OCI-LY3 (cell line): ENCODE measurements around the gene ELF5.

Experiments used
- H2AFZ ChIP-seq: fragments of 200-600, 300-600 bp; shearing (Covaris generic); 2 replicates; pipeline ENCODE4 v1.6.0; 2014; ENCODE audit warnings: antibody characterized with exemption, low read depth, low read length
- H3K27ac ChIP-seq: fragments of 200-600, 300-600 bp; sonication (generic); 2 replicates; pipeline ENCODE4 v1.5.1; 2014; ENCODE audit warnings: mild to moderate bottlenecking, low read length, moderate library complexity, mixed read lengths
- H3K27me3 ChIP-seq: fragments of 200-600, 300-600 bp; sonication (generic); 2 replicates; pipeline ENCODE4 v1.6.1; 2014; ENCODE audit warnings: low read depth, low read length, mixed read lengths
- H3K36me3 ChIP-seq: fragments of 200-600, 300-600 bp; sonication (generic); replicated peaks from 2 replicates; pipeline ENCODE3; 2014; ENCODE audit warnings: low read depth, low read length, mixed read lengths
- H3K4me1 ChIP-seq: fragments of 300-600, 200-600 bp; sonication (generic); 2 replicates; pipeline ENCODE4 v1.6.1; 2014; ENCODE audit warnings: low read length, mixed read lengths
- H3K4me2 ChIP-seq: fragments of 200-600, 300-600 bp; sonication (generic); 2 replicates; pipeline ENCODE4 v1.6.1; 2014; ENCODE audit warnings: low read length, mixed read lengths
- H3K4me3 ChIP-seq: fragments of 300-600, 200-600 bp; sonication (generic); 2 replicates; pipeline ENCODE4 v1.5.1; 2014; ENCODE audit warnings: antibody characterized with exemption, mild to moderate bottlenecking, low read length, moderate library complexity
- H3K79me2 ChIP-seq: fragments of 300-600, 200-600 bp; shearing (Covaris generic); 2 replicates; pipeline ENCODE4 v1.6.1; 2014; ENCODE audit warnings: mild to moderate bottlenecking, low read length, mixed read lengths
- H3K9ac ChIP-seq: fragments of 300-600, 200-600 bp; shearing (Covaris generic); 2 replicates; pipeline ENCODE4 v1.6.0; 2014; ENCODE audit warnings: mild to moderate bottlenecking, low read length, moderate library complexity
- H3K9me3 ChIP-seq: fragments of 200-600, 300-600 bp; shearing (Covaris generic); 2 replicates; pipeline ENCODE4 v1.6.1; 2014; ENCODE audit warnings: low read length, mixed read lengths; ENCODE audit not compliant: insufficient read depth
- H4K20me1 ChIP-seq: fragments of 200-600, 300-600 bp; sonication (generic); 2 replicates; pipeline ENCODE4 v1.6.1; 2016; ENCODE audit warnings: low read length, mixed read lengths; ENCODE audit not compliant: insufficient read depth
- EZH2phosphoT487 ChIP-seq: fragments of 200-600 bp; shearing (Covaris generic); IDR thresholded peaks from 2 replicates; pipeline ENCODE4 v1.6.1; 2018; ENCODE audit warnings: antibody characterized with exemption, mixed run types, low read depth
- TF ChIP-seq, protein P1 (sequence below): fragments of 200-600, 300-600 bp; sonication (generic); IDR thresholded peaks from 2 replicates; pipeline ENCODE4 v1.5.1; 2014; ENCODE audit warnings: antibody characterized with exemption, low read length, low read depth

ELF5 gene

DNA sequence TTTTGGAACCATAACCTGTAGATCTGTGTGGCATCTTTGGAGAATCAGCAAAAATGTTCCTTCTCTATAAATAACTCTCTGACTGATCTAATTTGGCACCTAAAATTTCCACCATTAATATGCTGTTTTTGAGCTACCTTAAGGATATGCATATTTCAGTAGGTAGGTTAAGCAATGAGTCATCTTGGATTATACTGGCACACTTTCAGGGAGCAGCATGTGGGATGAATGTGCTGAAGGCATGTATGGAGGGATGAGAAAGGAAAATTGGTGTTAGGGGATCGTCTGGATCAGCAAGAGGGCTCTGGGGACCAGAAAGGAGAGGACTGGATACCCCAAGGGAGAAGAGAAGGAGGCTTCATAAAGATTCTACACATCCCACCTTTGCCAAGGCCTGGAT lies 44.6 kb upstream of the ELF5 start:
- TF ChIP-seq EZH2phosphoT487 = no peak
- TF ChIP-seq, protein P1, sequence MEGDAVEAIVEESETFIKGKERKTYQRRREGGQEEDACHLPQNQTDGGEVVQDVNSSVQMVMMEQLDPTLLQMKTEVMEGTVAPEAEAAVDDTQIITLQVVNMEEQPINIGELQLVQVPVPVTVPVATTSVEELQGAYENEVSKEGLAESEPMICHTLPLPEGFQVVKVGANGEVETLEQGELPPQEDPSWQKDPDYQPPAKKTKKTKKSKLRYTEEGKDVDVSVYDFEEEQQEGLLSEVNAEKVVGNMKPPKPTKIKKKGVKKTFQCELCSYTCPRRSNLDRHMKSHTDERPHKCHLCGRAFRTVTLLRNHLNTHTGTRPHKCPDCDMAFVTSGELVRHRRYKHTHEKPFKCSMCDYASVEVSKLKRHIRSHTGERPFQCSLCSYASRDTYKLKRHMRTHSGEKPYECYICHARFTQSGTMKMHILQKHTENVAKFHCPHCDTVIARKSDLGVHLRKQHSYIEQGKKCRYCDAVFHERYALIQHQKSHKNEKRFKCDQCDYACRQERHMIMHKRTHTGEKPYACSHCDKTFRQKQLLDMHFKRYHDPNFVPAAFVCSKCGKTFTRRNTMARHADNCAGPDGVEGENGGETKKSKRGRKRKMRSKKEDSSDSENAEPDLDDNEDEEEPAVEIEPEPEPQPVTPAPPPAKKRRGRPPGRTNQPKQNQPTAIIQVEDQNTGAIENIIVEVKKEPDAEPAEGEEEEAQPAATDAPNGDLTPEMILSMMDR = no peak
- no peak overlapping the region for H3K4me2 ChIP-seq
- no peak overlapping the region for H3K4me3 ChIP-seq
- no peaks in the 10 kb centered on the region for H3K79me2 ChIP-seq
- no peak overlapping the region for H2AFZ ChIP-seq
- no peaks in the 10 kb centered on the region; the same call in 1 of the 2 replicates for H3K4me1 ChIP-seq
- no peaks in the 10 kb centered on the region for H4K20me1 ChIP-seq
- peaks cover 58% of the 10 kb centered on the region for H3K27me3 ChIP-seq
- no peak overlapping the region for H3K27ac ChIP-seq
- no peaks in the 10 kb centered on the region for H3K36me3 ChIP-seq
- H3K9ac ChIP-seq = no peak overlapping the region
- H3K9me3 ChIP-seq = no peaks in the 10 kb centered on the region

DNA sequence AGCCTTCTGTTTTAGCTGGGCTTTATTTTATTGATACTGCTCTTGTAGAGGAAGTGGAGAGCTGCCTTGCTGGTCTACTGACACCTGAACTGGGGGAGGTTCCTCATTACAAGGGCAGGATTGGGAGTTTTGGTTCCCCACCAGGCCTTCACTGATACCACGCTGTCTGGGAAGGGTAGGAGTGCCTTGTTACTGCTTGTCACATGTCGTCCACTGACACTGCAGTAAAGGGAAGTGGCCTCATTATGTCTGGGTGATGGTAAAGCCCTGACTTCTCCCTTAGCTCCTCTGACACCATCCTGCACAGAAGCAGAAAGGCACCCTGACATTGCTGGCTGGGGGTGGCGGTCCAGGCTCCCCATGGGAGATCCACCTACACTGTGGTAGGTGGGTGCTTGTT lies 38.7 kb upstream of the ELF5 start:
- Histone ChIP-seq H3K27me3 (peaks cover 14% of the 10 kb centered on the region; the same call in 1 of the 2 replicates), H3K36me3 (no peaks in the 10 kb centered on the region), H2AFZ (no peak overlapping the region), H4K20me1 (no peaks in the 10 kb centered on the region), H3K4me3 (no peak overlapping the region), H3K4me1 (peaks cover 13% of the 10 kb centered on the region), H3K79me2 (no peaks in the 10 kb centered on the region), H3K9me3 (no peaks in the 10 kb centered on the region), H3K27ac (no peak overlapping the region), H3K9ac (no peak overlapping the region), H3K4me2 (peak overlapping the region; percentile 20)
- no peak for TF ChIP-seq EZH2phosphoT487
- TF ChIP-seq, protein P1 = no peak

DNA sequence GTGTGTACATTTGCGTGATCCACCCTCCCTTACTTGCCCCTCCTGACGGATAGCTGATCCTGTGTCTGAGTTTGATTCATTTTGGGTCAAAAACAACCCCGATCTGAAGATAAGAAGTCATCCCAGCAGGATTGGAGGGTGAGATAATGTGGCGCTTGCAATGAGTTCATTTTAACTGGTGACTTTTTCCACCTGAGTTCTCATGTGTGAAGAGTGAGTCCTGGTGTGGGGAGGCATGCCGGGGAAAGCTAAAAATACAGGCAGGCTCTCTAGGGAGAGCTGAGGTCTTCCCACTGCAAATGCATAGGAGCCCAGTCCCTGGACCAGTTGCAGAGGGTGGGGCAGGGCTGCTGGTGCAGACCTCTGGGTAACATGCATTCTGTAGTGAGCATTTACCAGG lies 35.7 kb upstream of the ELF5 start:
- Histone ChIP-seq H4K20me1 (no peaks in the 10 kb centered on the region), H3K36me3 (no peaks in the 10 kb centered on the region), H3K4me1 (peaks cover 13% of the 10 kb centered on the region), H3K79me2 (no peaks in the 10 kb centered on the region), H3K9ac (no peak overlapping the region), H3K27me3 (peaks cover 18% of the 10 kb centered on the region; the same call in 1 of the 2 replicates), H2AFZ (no peak overlapping the region), H3K27ac (no peak overlapping the region), H3K9me3 (no peaks in the 10 kb centered on the region), H3K4me3 (no peak overlapping the region), H3K4me2 (no peak overlapping the region)
- TF ChIP-seq, protein P1 = no peak
- TF ChIP-seq EZH2phosphoT487 = no peak

DNA sequence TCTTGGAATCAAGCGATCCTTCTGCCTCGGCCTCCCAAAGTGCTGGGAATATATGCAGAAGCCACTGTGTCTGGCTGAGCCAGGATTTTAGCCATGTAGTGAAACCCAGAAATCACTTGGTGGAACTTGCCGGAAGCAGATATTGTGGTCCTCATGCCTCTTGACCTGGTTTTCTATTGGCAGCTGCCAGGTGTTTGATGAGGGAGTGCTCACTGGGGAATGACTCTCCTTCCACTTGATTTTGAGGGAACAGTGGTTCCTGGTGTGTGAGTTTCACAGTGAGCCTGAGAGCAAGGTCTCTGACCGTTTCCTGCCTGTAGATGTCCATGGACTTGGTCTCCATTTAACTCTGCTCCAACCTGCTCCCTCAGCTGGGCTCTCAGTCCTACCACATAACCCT lies 34.7 kb upstream of the ELF5 start:
- no peak overlapping the region for H3K9ac ChIP-seq
- 0 out of 2 replicates have a peak, but pooled peaks cover 18% of the 10 kb centered on the region for H3K27me3 ChIP-seq
- peaks cover 13% of the 10 kb centered on the region for H3K4me1 ChIP-seq
- H4K20me1 ChIP-seq = no peaks in the 10 kb centered on the region
- no peak for TF ChIP-seq EZH2phosphoT487
- TF ChIP-seq, protein P1 = no peak
- no peak overlapping the region for H2AFZ ChIP-seq
- no peak overlapping the region for H3K27ac ChIP-seq
- H3K36me3 ChIP-seq = no peaks in the 10 kb centered on the region
- H3K79me2 ChIP-seq = no peaks in the 10 kb centered on the region
- no peak overlapping the region for H3K4me3 ChIP-seq
- H3K4me2 ChIP-seq = no peak overlapping the region
- no peaks in the 10 kb centered on the region for H3K9me3 ChIP-seq
